ENCODE results near the gene ENGASE. TPM values are rescaled to one million over a fixed set of nuclear protein-coding genes. Genes with fewer than 3 reads are reported as not detected.

Gene ENGASE
- total RNA-seq, 1 donor from 2014 or later, result 11.5 TPM

DNA sequence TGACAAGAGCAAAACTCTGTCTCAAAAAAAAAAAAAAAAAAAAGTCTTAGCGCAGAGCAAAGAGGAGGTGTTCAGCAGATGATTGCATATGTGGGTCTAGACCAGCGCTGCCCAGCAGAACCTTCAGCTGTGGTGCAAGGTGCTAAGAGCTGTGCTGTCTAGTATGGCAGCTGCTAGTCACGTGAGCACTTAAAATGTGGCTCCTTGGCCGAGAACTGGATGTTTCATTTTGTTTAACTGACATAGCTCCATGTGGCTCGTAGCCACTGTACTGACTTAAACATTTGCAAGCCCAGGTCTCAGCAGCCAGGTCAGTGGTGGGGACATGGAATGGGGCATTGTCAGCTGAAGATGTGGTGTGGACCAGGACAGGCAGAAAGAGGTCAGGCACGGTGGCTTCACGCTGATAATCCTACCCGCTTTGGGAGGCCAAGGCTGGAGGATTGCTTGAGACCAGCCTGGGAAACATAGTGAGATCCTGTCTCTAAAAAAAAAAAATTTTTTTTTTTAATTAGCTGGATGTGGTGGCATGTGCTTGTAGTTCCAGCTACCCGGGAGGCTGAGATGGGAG, 41.5 kb upstream of the ENGASE start:
- H3K27me3 Mint-ChIP-seq (ENCODE audit: low read depth, unreplicated experiment), result peaks cover 40% of the 10 kb centered on the region
- Histone ChIP-seq H3K79me2 (ENCODE audit: insufficient read depth, low read length) (no peaks in the 10 kb centered on the region), H3K4me3 (ENCODE audit: insufficient read depth, low read depth, low read length) (no peak overlapping the region), H2AFZ (ENCODE audit: low read depth, low read length) (no peak overlapping the region), H3K4me2 (ENCODE audit: low read length) (no peak overlapping the region), H3K36me3 (ENCODE audit: insufficient read depth, low read length) (no peaks in the 10 kb centered on the region), H3K4me1 (ENCODE audit: insufficient read depth, low read length) (peaks cover 10% of the 10 kb centered on the region), H3K9me3 (ENCODE audit: insufficient read depth, low read depth, low read length) (no peaks in the 10 kb centered on the region), H3K27ac (ENCODE audit: low read depth, low read length) (no peak overlapping the region), H4K20me1 (ENCODE audit: insufficient read depth, low read length) (no peaks in the 10 kb centered on the region), H3K27me3 (ENCODE audit: insufficient read depth, low read length) (peaks cover 17% of the 10 kb centered on the region), H3K9ac (ENCODE audit: low read length) (no peak overlapping the region)
- TF ChIP-seq EZH2 (IDR thresholded peaks at IDR 0.05; ENCODE audit: insufficient read depth, low read length), result no peak
- TF ChIP-seq, protein P1, sequence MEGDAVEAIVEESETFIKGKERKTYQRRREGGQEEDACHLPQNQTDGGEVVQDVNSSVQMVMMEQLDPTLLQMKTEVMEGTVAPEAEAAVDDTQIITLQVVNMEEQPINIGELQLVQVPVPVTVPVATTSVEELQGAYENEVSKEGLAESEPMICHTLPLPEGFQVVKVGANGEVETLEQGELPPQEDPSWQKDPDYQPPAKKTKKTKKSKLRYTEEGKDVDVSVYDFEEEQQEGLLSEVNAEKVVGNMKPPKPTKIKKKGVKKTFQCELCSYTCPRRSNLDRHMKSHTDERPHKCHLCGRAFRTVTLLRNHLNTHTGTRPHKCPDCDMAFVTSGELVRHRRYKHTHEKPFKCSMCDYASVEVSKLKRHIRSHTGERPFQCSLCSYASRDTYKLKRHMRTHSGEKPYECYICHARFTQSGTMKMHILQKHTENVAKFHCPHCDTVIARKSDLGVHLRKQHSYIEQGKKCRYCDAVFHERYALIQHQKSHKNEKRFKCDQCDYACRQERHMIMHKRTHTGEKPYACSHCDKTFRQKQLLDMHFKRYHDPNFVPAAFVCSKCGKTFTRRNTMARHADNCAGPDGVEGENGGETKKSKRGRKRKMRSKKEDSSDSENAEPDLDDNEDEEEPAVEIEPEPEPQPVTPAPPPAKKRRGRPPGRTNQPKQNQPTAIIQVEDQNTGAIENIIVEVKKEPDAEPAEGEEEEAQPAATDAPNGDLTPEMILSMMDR (IDR thresholded peaks at IDR 0.05; ENCODE audit: insufficient read depth, low read depth, low read length), result no peak
- FAIRE-seq (no peak), DNase-seq (ENCODE audit: low read depth) (no peak)
- H3K4me1 Mint-ChIP-seq (ENCODE audit: low read depth, unreplicated experiment), result peaks cover 5% of the 10 kb centered on the region
- H3K9me3 Mint-ChIP-seq (ENCODE audit: unreplicated experiment), result peaks cover 2% of the 10 kb centered on the region
- no peak overlapping the region for H3K27ac Mint-ChIP-seq (ENCODE audit: unreplicated experiment)
- no peak overlapping the region for H3K4me3 Mint-ChIP-seq (ENCODE audit: unreplicated experiment)
- no peaks in the 10 kb centered on the region for H3K36me3 Mint-ChIP-seq (ENCODE audit: low read depth, unreplicated experiment)

DNA sequence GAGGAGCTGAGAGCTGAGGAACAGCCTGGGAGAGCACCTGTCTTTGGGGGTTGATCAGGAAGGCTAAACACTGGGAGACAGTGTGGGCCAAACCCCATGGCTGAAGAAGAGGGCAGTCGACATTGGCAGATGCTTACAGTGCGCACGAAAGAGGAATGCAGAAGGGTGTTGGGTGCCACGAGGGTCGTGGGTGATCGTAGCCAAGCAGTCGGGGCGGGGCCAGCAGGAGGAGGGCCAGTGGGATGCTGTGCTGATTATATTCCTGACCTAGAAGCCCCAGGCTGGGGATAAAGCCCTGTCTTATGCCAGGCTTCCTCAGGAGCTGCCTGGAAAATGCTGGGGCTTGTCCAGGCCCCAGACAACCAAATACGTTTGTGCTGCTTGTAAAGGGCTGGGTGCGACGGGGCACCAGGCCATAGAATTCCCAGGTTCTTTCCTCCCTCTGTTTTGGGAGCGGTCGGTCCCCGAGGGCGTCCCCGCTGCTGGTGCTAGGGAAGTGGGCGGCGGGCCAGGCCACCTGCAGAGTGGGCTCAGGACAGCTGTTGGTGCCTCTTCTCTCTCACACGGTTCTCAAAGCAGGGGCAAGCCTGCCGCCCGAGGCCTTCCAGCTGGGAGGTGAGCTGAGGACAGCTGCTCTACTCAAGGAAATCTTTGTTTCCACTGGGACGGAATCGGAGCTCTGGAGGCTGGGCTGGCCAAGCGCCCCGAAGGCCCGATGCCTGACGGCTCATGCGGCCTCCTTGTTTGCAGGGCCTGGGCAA, 40.7 kb upstream of the ENGASE start:
- no peaks in the 10 kb centered on the region for H3K36me3 Mint-ChIP-seq (ENCODE audit: low read depth, unreplicated experiment)
- no peak overlapping the region for H3K27ac ChIP-seq (ENCODE audit: low read depth, low read length)
- H3K27ac Mint-ChIP-seq (ENCODE audit: unreplicated experiment), result no peak overlapping the region
- peaks cover 2% of the 10 kb centered on the region for H3K4me1 Mint-ChIP-seq (ENCODE audit: low read depth, unreplicated experiment)
- no peaks in the 10 kb centered on the region for H3K79me2 ChIP-seq (ENCODE audit: insufficient read depth, low read length)
- no peaks in the 10 kb centered on the region for H4K20me1 ChIP-seq (ENCODE audit: insufficient read depth, low read length)
- H3K4me3 Mint-ChIP-seq (ENCODE audit: unreplicated experiment), result no peak overlapping the region
- H3K27me3 Mint-ChIP-seq (ENCODE audit: low read depth, unreplicated experiment), result peaks cover 36% of the 10 kb centered on the region
- no peaks in the 10 kb centered on the region for H3K9me3 ChIP-seq (ENCODE audit: insufficient read depth, low read depth, low read length)
- no peak for FAIRE-seq
- peaks cover 4% of the 10 kb centered on the region for H3K9me3 Mint-ChIP-seq (ENCODE audit: unreplicated experiment)
- peaks cover 17% of the 10 kb centered on the region for H3K27me3 ChIP-seq (ENCODE audit: insufficient read depth, low read length)
- H2AFZ ChIP-seq (ENCODE audit: low read depth, low read length), result no peak overlapping the region
- DNase-seq (ENCODE audit: low read depth), result no peak
- TF ChIP-seq EZH2 (IDR thresholded peaks at IDR 0.05; ENCODE audit: insufficient read depth, low read length), result no peak
- TF ChIP-seq, protein P1 (IDR thresholded peaks at IDR 0.05; ENCODE audit: insufficient read depth, low read depth, low read length), result no peak
- no peak overlapping the region for H3K4me2 ChIP-seq (ENCODE audit: low read length)
- H3K36me3 ChIP-seq (ENCODE audit: insufficient read depth, low read length), result no peaks in the 10 kb centered on the region
- H3K4me1 ChIP-seq (ENCODE audit: insufficient read depth, low read length), result peaks cover 11% of the 10 kb centered on the region
- H3K4me3 ChIP-seq (ENCODE audit: insufficient read depth, low read depth, low read length), result no peak overlapping the region
- H3K9ac ChIP-seq (ENCODE audit: low read length), result no peak overlapping the region
